Neuronal stem cell (in vitro differentiated cells): Measurements from ENCODE around the gene IFTAP. TPM values are rescaled to one million over a fixed set of nuclear protein-coding genes. Genes with fewer than 3 reads are reported as not detected.
"Not testable (repeated sequence)": the region's sequence is repeated elsewhere in the genome, so short reads cannot be mapped to it uniquely, and the experiment has no call there.

ENCODE experiments used
- DNase-seq: peaks from one replicate; pipeline ENCODE4 v3.0.0-alpha.2; 2013; ENCODE audit warnings: low spot score
- H2AFZ ChIP-seq: one replicate; pipeline ENCODE4 v1.6.1; 2013; ENCODE audit warnings: mild to moderate bottlenecking, low read length, inconsistent platforms
- H2AK5ac ChIP-seq: 2 replicates; pipeline ENCODE4 v1.6.1; 2013; ENCODE audit warnings: low read depth, mild to moderate bottlenecking, inconsistent platforms, low read length, moderate library complexity, mixed read lengths
- H2BK120ac ChIP-seq: 2 replicates; pipeline ENCODE4 v1.6.1; 2013; ENCODE audit warnings: low read depth, mild to moderate bottlenecking, inconsistent platforms, low read length, moderate library complexity, mixed read lengths
- H2BK12ac ChIP-seq: one replicate; pipeline ENCODE4 v1.6.1; 2013; ENCODE audit warnings: low read length, inconsistent platforms
- H2BK15ac ChIP-seq: 2 replicates; pipeline ENCODE4 v1.6.1; 2013; ENCODE audit warnings: mild to moderate bottlenecking, low read length, inconsistent platforms, mixed read lengths
- H2BK5ac ChIP-seq: one replicate; pipeline ENCODE4 v1.6.1; 2013; ENCODE audit warnings: inconsistent platforms, mild to moderate bottlenecking, low read length, moderate library complexity
- H3K14ac ChIP-seq: one replicate; pipeline ENCODE4 v1.6.1; 2013; ENCODE audit warnings: low read length, inconsistent platforms
- H3K18ac ChIP-seq: 2 replicates; pipeline ENCODE4 v1.6.1; 2013; ENCODE audit warnings: low read length, inconsistent platforms
- H3K23ac ChIP-seq: 2 replicates; pipeline ENCODE4 v1.6.1; 2013; ENCODE audit warnings: low read depth, mild to moderate bottlenecking, mixed read lengths, low read length, inconsistent platforms; ENCODE audit not compliant: poor library complexity
- H3K27ac ChIP-seq: replicated peaks from 3 replicates; pipeline ENCODE4 v1.5.1; 2013; ENCODE audit warnings: low read length, inconsistent platforms
- H3K27me3 ChIP-seq, 3 experiments: 2 replicates each; pipeline ENCODE4 v1.6.1; 2013; ENCODE audit warnings: low read length in 3 of 3, mild to moderate bottlenecking in 2 of 3, inconsistent platforms in 1 of 3, low read depth in 1 of 3, mixed read lengths in 1 of 3, moderate library complexity in 1 of 3; ENCODE audit not compliant: control insufficient read depth in 3 of 3, insufficient read depth in 3 of 3
- H3K36me3 ChIP-seq, 2 donors: replicated peaks in 1 of 2; 2 replicates each; pipeline ENCODE4 v1.6.1; 2013; ENCODE audit warnings: low read length in 2 of 2; ENCODE audit not compliant: control insufficient read depth in 2 of 2, insufficient read depth in 2 of 2
- H3K4ac ChIP-seq: 2 replicates; pipeline ENCODE4 v1.6.1; 2013; ENCODE audit warnings: inconsistent platforms, mild to moderate bottlenecking, low read length, moderate library complexity
- H3K4me1 ChIP-seq, 2 donors: 1 replicate in 1 of 2; 2 replicates in 1 of 2; pipeline ENCODE4 v1.6.1; 2013; ENCODE audit warnings: low read length in 2 of 2, low read depth in 1 of 2; ENCODE audit not compliant: control insufficient read depth in 2 of 2, insufficient read depth in 1 of 2
- H3K4me2 ChIP-seq: one replicate; pipeline ENCODE4 v1.6.1; 2013; ENCODE audit warnings: mild to moderate bottlenecking, low read length, inconsistent platforms; ENCODE audit not compliant: insufficient read depth, poor library complexity, severe bottlenecking
- H3K4me3 ChIP-seq, 2 donors: 2 replicates each; pipeline ENCODE4 v1.5.1; 2013; ENCODE audit warnings: low read length in 2 of 2, mild to moderate bottlenecking in 2 of 2, inconsistent platforms in 1 of 2, moderate library complexity in 1 of 2
- H3K79me1 ChIP-seq: one replicate; pipeline ENCODE4 v1.6.1; 2013; ENCODE audit warnings: low read depth, mild to moderate bottlenecking, inconsistent platforms, low read length, moderate library complexity
- H3K9ac ChIP-seq: one replicate; pipeline ENCODE4 v1.6.1; 2013; ENCODE audit warnings: mild to moderate bottlenecking, low read depth, low read length, inconsistent platforms; ENCODE audit not compliant: poor library complexity
- H3K9me3 ChIP-seq, 2 donors: replicated peaks in 1 of 2; 2 replicates each; pipeline versions ENCODE3 to v1.6.1; 2013; ENCODE audit warnings: low read length in 2 of 2, mild to moderate bottlenecking in 2 of 2, inconsistent platforms in 1 of 2, low read depth in 1 of 2, mixed read lengths in 1 of 2, moderate library complexity in 1 of 2; ENCODE audit not compliant: control insufficient read depth in 2 of 2, insufficient read depth in 1 of 2
- H4K8ac ChIP-seq: one replicate; pipeline ENCODE4 v1.6.1; 2013; ENCODE audit warnings: low read depth, mild to moderate bottlenecking, inconsistent platforms, low read length, moderate library complexity
- H4K91ac ChIP-seq: one replicate; pipeline ENCODE4 v1.6.1; 2013; ENCODE audit warnings: low read length, low read depth, mild to moderate bottlenecking, inconsistent platforms; ENCODE audit not compliant: poor library complexity
- WGBS, 2 donors: extraction: QIAGEN DNeasy Blood & Tissue Kit; methylation state at CpG; one replicate each; pipeline ENCODE4 v1.1.7; 2013; ENCODE audit warnings: missing lambda C conversion rate in 2 of 2, mixed read lengths in 1 of 2; ENCODE audit not compliant: insufficient read length in 2 of 2, insufficient replicate concordance in 1 of 2; ENCODE audit errors: extremely low coverage in 2 of 2; 5-methylcytosine and 5-hydroxymethylcytosine counted together
- polyA plus RNA-seq, 2 experiments: library from polyadenylated mRNA; stranded (reverse); fragments of 200-250 nt; gene quantifications; one replicate each; pipeline ENCODE4 v1.2.3, GENCODE V29; 2013

Gene IFTAP, protein sequence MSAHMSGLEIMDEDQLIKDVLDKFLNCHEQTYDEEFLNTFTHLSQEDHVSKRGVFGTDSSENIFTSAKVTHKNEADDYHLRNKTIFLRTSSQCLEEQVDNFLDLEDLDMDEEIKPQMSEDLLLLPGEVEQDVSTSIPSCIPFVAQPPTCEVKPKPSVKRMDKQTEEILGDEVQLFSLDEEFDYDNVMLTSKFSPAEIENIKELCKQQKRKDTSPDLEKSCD
- polyA plus RNA-seq (2013, experiment 1 of 2): 79.0 TPM
- 76.6 TPM for polyA plus RNA-seq (2013, experiment 2 of 2)

GRCh38 chr11:36594316-36594989 lies at the start of gene IFTAP:
Gene IFTAP (plus strand): TSS chr11:36594502. CDS start chr11:36610104, 15,602 bp downstream.
- Histone ChIP-seq H3K18ac (peak within 1 kb of the TSS; percentile 29), H3K4me3 (peak within 1 kb of the TSS; percentile 73 to 88), H3K23ac (no peak within 1 kb of the TSS), H3K4ac (no peak within 1 kb of the TSS), H4K91ac (no peak within 1 kb of the TSS), H3K79me1 (no peaks in the 10 kb centered on the region), H2BK15ac (no peak within 1 kb of the TSS), H3K36me3 (no peaks in the 10 kb centered on the region), H4K8ac (no peak within 1 kb of the TSS), H2BK120ac (no peak within 1 kb of the TSS), H3K27me3 (peaks cover 0 to 27% (median 5%) of the 10 kb centered on the region in 3 experiments), H3K4me1 (no peaks in the 10 kb centered on the region), H2AK5ac (no peak within 1 kb of the TSS), H2BK12ac (no peak within 1 kb of the TSS), H2AFZ (peak within 1 kb of the TSS; percentile 96), H2BK5ac (no peak within 1 kb of the TSS), H3K14ac (no peak within 1 kb of the TSS), H3K27ac (no peak within 1 kb of the TSS), H3K4me2 (peak within 1 kb of the TSS; percentile 66), H3K9me3 (no peaks in the 10 kb centered on the region), H3K9ac (no peak within 1 kb of the TSS)
- no CpG with 5 or more reads among the region's 29 CpGs for WGBS, 2 donors
- peak; percentile 84 for DNase-seq

DNA sequence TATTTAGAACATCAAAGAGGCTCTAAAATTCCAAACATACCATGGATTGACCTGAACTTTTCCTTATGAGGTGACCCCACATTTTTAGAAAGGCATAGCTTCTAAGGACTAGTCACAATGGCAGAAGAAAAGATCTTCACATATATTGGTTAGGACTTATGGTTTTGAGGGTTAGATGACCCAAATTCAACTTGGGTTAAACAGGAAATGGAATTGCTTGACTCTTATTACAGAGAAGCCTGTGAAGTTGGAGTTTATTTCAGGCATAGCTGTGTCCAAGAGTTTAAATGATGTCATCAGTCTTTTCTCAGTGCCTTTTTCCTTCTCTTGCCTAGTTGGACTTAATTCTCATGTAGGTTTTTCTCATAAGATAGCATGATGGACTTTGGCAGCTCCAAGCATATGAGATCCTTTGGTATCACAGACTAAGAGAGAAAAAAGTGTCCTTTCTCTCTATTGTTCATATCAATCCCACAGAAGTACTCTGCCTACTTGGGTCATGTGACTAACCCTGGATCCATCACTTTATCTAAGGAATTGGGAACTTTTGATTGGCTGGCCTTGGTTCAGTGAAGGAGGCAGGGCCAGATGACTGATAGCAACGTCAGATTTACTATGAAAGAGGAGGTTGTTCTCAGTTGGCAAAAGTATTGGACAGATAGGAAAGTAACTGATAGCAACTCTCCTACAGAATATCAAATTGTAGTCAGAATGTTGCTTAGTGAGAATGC lies 43.8 kb upstream of the IFTAP start:
- no peaks in the 10 kb centered on the region for H3K4me1 ChIP-seq
- H3K27me3 ChIP-seq: no peaks in the 10 kb centered on the region
- no peak overlapping the region for H4K8ac ChIP-seq
- H3K4ac ChIP-seq: no peak overlapping the region
- H2BK5ac ChIP-seq: no peak overlapping the region
- H3K23ac ChIP-seq: no peak overlapping the region
- no CpG with 5 or more reads among the region's 1 CpG for WGBS, 2 donors
- H2BK120ac ChIP-seq: no peak overlapping the region
- H3K4me2 ChIP-seq: no peak overlapping the region
- no peak overlapping the region for H3K18ac ChIP-seq
- no peak overlapping the region for H3K4me3 ChIP-seq
- no peak overlapping the region for H2AFZ ChIP-seq
- no peak for DNase-seq
- H3K9ac ChIP-seq: no peak overlapping the region
- H3K36me3 ChIP-seq: no peaks in the 10 kb centered on the region
- no peak overlapping the region for H3K27ac ChIP-seq
- no peak overlapping the region for H2BK15ac ChIP-seq
- H4K91ac ChIP-seq: no peak overlapping the region
- no peaks in the 10 kb centered on the region for H3K79me1 ChIP-seq
- H2AK5ac ChIP-seq: no peak overlapping the region
- no peak overlapping the region for H2BK12ac ChIP-seq
- no peak overlapping the region for H3K14ac ChIP-seq
- no peaks in the 10 kb centered on the region for H3K9me3 ChIP-seq

DNA sequence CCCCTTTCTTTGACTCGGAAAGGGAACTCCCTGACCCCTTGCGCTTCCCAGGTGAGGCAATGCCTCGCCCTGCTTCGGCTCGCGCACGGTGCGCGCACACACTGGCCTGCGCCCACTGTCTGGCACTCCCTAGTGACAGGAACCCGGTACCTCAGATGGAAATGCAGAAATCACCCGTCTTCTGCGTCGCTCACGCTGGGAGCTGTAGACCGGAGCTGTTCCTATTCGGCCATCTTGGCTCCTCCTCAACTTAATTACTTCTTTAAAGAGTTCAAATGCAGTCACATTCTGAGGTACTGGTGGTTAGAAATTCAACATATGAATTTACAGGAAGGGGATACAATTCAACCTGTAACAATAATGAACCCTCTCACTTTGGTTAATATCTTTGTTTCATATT lies 36.9 kb upstream of the IFTAP start:
- not testable (repeated sequence) for H2BK5ac ChIP-seq, H3K4ac ChIP-seq, H3K9me3 ChIP-seq, H3K4me2 ChIP-seq, H3K79me1 ChIP-seq, H3K23ac ChIP-seq, H3K36me3 ChIP-seq, H3K14ac ChIP-seq, H3K27me3 ChIP-seq, H4K91ac ChIP-seq, H2BK120ac ChIP-seq, H2AFZ ChIP-seq, H2AK5ac ChIP-seq, H2BK15ac ChIP-seq, H2BK12ac ChIP-seq, H3K18ac ChIP-seq, H3K4me1 ChIP-seq, H3K4me3 ChIP-seq, H3K9ac ChIP-seq, H3K27ac ChIP-seq, DNase-seq, H4K8ac ChIP-seq
- WGBS, 2 donors: no CpG with 5 or more reads among the region's 17 CpGs

GRCh38 chr11:36557991-36558390 lies 36.3 kb upstream of the IFTAP start:
- peaks cover 0 to 4% of the 10 kb centered on the region in 2 donors for H3K9me3 ChIP-seq
- no peak overlapping the region for H2AFZ ChIP-seq
- H3K9ac ChIP-seq: no peak overlapping the region
- no peak overlapping the region for H3K4ac ChIP-seq
- no peak overlapping the region for H2BK120ac ChIP-seq
- no peak overlapping the region for H3K23ac ChIP-seq
- no peak for DNase-seq
- no peak overlapping the region for H3K18ac ChIP-seq
- no peak overlapping the region for H2BK5ac ChIP-seq
- no peak overlapping the region for H3K4me2 ChIP-seq
- H4K8ac ChIP-seq: no peak overlapping the region
- no peak overlapping the region for H2BK15ac ChIP-seq
- no peak overlapping the region for H2BK12ac ChIP-seq
- H3K4me3 ChIP-seq: no peak overlapping the region
- no peaks in the 10 kb centered on the region for H3K79me1 ChIP-seq
- H4K91ac ChIP-seq: no peak overlapping the region
- no peak overlapping the region for H3K14ac ChIP-seq
- no peak overlapping the region for H3K27ac ChIP-seq
- H3K36me3 ChIP-seq: no peaks in the 10 kb centered on the region
- H3K4me1 ChIP-seq: no peaks in the 10 kb centered on the region
- no peak overlapping the region for H2AK5ac ChIP-seq
- H3K27me3 ChIP-seq: no peaks in the 10 kb centered on the region
